C4-2B (cell line): ENCODE data around the gene SNX27.
"Not testable (repeated sequence)": the region's sequence is repeated elsewhere in the genome, so short reads cannot be mapped to it uniquely, and the experiment has no call there.

Source experiments
- H3K27ac ChIP-seq: fragments of 450-650 bp; 2 replicates; pipeline ENCODE4 v1.5.1; 2017
- CTCF ChIP-seq: fragments of 450-650 bp; conservative IDR thresholded peaks from 2 replicates; pipeline ENCODE4 v1.5.1; 2017; ENCODE audit warnings: mild to moderate bottlenecking
- ZFX ChIP-seq: fragments of 450-650 bp; IDR thresholded peaks from 2 replicates; pipeline ENCODE4 v1.6.1; 2017

Gene SNX27

GRCh38 chr1:151680391-151680790, 68.5 kb downstream of the SNX27 start:
- no peak for TF ChIP-seq CTCF
- no peak for TF ChIP-seq ZFX
- H3K27ac ChIP-seq, result no peak overlapping the region

- TF ChIP-seq CTCF (no peak), ZFX (no peak)
- H3K27ac ChIP-seq, result no peak overlapping the region
Observed at GRCh38 chr1:151680826-151681225, 69.0 kb downstream of the SNX27 start.

GRCh38 chr1:151681923-151682322, 70.1 kb downstream of the SNX27 start:
- H3K27ac ChIP-seq, result no peak overlapping the region
- no peak for TF ChIP-seq ZFX
- TF ChIP-seq CTCF, result no peak

- not testable (repeated sequence) for H3K27ac ChIP-seq
Observed at GRCh38 chr1:151682901-151683300, 71.1 kb downstream of the SNX27 start.

- TF ChIP-seq ZFX (no peak), CTCF (no peak)
- H3K27ac ChIP-seq, result no peak overlapping the region
Observed at GRCh38 chr1:151684128-151684527, 72.3 kb downstream of the SNX27 start.

- H3K27ac ChIP-seq, result no peak overlapping the region
Observed at GRCh38 chr1:151686561-151686960, 74.7 kb downstream of the SNX27 start.

GRCh38 chr1:151689494-151689893, 77.6 kb downstream of the SNX27 start:
- TF ChIP-seq CTCF, result no peak
- H3K27ac ChIP-seq, result no peak overlapping the region

More at GRCh38 chr1:151686561-151686960, 74.7 kb downstream of the SNX27 start:
- no peak for TF ChIP-seq CTCF
- no peak for TF ChIP-seq ZFX

- TF ChIP-seq ZFX (no peak), CTCF (no peak)
- H3K27ac ChIP-seq, result no peak overlapping the region
Observed at GRCh38 chr1:151692226-151692625, 80.4 kb downstream of the SNX27 start.
